Body of pancreas (tissue), 4 donors: ENCODE data around the gene POLR3K.
"Not testable (repeated sequence)": the region's sequence is repeated elsewhere in the genome, so short reads cannot be mapped to it uniquely, and the experiment has no call there.

Experiments used
- POLR2A ChIP-seq, 3 donors: fragments of 450-650 bp; IDR thresholded peaks; one replicate each; pipeline ENCODE4 v1.6.1; 2016; ENCODE audit warnings: antibody characterized with exemption in 3 of 3, mild to moderate bottlenecking in 2 of 3
- TF ChIP-seq, protein P1 (sequence below), 7 experiments: fragments of 450-650 bp in 4 of 7; fragments of 200-600 bp in 3 of 7; sonication (generic) in 3 of 7; IDR thresholded peaks; one replicate each; pipeline ENCODE4 v1.5.1; 2016 to 2019; ENCODE audit warnings: antibody characterized with exemption in 7 of 7

GRCh38 chr16:24151-24550 lies 29.3 kb downstream of the POLR3K start:
- TF ChIP-seq, protein P1, sequence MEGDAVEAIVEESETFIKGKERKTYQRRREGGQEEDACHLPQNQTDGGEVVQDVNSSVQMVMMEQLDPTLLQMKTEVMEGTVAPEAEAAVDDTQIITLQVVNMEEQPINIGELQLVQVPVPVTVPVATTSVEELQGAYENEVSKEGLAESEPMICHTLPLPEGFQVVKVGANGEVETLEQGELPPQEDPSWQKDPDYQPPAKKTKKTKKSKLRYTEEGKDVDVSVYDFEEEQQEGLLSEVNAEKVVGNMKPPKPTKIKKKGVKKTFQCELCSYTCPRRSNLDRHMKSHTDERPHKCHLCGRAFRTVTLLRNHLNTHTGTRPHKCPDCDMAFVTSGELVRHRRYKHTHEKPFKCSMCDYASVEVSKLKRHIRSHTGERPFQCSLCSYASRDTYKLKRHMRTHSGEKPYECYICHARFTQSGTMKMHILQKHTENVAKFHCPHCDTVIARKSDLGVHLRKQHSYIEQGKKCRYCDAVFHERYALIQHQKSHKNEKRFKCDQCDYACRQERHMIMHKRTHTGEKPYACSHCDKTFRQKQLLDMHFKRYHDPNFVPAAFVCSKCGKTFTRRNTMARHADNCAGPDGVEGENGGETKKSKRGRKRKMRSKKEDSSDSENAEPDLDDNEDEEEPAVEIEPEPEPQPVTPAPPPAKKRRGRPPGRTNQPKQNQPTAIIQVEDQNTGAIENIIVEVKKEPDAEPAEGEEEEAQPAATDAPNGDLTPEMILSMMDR (IDR thresholded peaks at IDR 0.05), result not testable (repeated sequence)
- not testable (repeated sequence) for TF ChIP-seq POLR2A (IDR thresholded peaks at IDR 0.05)
